Neural progenitor cell (in vitro differentiated cells): ENCODE measurements around the gene GLIS1.

Experiments
- EZH2 ChIP-seq: fragments of 200-600 bp; sonication (generic); IDR thresholded peaks from 2 replicates; pipeline ENCODE4 v1.6.1; 2017; ENCODE audit warnings: antibody characterized with exemption, mild to moderate bottlenecking, moderate library complexity
- TF ChIP-seq, protein P1 (sequence below): fragments of 200-600 bp; sonication (generic); IDR thresholded peaks from 2 replicates; pipeline ENCODE4 v1.5.1; 2017; ENCODE audit warnings: antibody characterized with exemption, mild to moderate bottlenecking

DNA sequence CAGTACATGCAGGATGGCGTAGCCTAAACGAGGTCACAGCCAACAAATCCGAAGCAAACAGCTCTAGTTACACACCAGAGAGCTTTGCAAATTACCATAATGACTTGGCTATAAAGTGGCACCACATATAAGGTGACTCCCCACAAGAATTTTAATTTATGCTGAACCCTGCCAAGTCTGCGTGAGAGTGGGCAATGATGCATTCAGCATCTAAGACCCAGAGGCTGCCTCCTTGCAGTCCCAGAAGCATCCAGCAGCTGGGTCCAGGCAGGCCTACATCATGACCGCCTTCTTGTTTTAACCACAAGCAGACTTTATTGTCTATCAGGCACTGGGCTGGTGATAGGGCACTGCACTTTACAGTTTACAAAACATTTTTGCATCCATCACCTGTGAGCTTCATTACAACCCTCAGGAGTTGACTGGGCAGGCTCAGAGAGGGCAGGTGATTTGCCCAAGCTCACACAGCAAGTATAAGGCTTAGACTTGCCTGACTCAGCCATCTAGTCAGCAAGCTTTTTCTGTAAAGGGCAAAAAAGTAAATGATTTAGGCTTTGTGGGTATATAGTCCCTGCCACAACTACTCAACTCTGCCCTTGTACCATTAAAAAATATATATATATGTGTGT, 134.6 kb downstream of the GLIS1 start:
- TF ChIP-seq, protein P1, sequence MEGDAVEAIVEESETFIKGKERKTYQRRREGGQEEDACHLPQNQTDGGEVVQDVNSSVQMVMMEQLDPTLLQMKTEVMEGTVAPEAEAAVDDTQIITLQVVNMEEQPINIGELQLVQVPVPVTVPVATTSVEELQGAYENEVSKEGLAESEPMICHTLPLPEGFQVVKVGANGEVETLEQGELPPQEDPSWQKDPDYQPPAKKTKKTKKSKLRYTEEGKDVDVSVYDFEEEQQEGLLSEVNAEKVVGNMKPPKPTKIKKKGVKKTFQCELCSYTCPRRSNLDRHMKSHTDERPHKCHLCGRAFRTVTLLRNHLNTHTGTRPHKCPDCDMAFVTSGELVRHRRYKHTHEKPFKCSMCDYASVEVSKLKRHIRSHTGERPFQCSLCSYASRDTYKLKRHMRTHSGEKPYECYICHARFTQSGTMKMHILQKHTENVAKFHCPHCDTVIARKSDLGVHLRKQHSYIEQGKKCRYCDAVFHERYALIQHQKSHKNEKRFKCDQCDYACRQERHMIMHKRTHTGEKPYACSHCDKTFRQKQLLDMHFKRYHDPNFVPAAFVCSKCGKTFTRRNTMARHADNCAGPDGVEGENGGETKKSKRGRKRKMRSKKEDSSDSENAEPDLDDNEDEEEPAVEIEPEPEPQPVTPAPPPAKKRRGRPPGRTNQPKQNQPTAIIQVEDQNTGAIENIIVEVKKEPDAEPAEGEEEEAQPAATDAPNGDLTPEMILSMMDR, result no peak
- TF ChIP-seq EZH2, result no peak
